ENCODE measurements around the gene MAP3K5.
"Not testable (repeated sequence)": the region's sequence is repeated elsewhere in the genome, so short reads cannot be mapped to it uniquely, and the experiment has no call there.

The MAP3K5 gene

GRCh38 chr6:136586295-136586694 is 206.0 kb downstream of the MAP3K5 start:
- Histone ChIP-seq H3K4me3 (ENCODE audit: control insufficient read depth in 1 of 7, extremely low read depth in 1 of 7, insufficient read depth in 4 of 7, low read depth in 2 of 7, low read length in 6 of 7) (no peak overlapping the region), H3K27ac (ENCODE audit: insufficient read depth in 1 of 2, low read depth in 1 of 2, low read length in 2 of 2, poor library complexity in 1 of 2, severe bottlenecking in 2 of 2) (no peak overlapping the region), H3K9me3 (ENCODE audit: control extremely low read depth in 1 of 5, control insufficient read depth in 4 of 5, insufficient read depth in 2 of 5, low read depth in 1 of 5, low read length in 4 of 5) (peaks cover 0 to 5% (median 0%) of the 10 kb centered on the region in 5 experiments), H3K27me3 (replicated peaks in 2 of 5; ENCODE audit: control insufficient read depth in 4 of 5, insufficient read depth in 5 of 5, low read length in 4 of 5) (no peaks in the 10 kb centered on the region), H3K36me3 (ENCODE audit: control insufficient read depth in 4 of 4, insufficient read depth in 4 of 4, low read length in 3 of 4) (peaks cover 14 to 55% (median 36%) of the 10 kb centered on the region in 4 experiments), H3K4me1 (ENCODE audit: control extremely low read depth in 1 of 4, control insufficient read depth in 4 of 4, insufficient read depth in 4 of 4, low read length in 3 of 4) (peaks cover 0 to 9% (median 2%) of the 10 kb centered on the region in 4 experiments)
- peak in 1 of 3 donors; percentile 39 for DNase-seq
- ChIA-PET CTCF (interaction anchor here (1.4 kb wide), 1 partner anchor 59 kb away, joined by 3 read pairs; no protein-coding TSS in a partner anchor), POLR2A (no interaction called here)
- 58% methylated on average over 3 of the region's 4 CpGs for WGBS (ENCODE audit: insufficient coverage)

GRCh38 chr6:136585523-136585922 is 206.8 kb downstream of the MAP3K5 start:
- CTCF ChIA-PET: interaction anchor here (0.9 to 2.2 kb wide), 2 partner anchors 20 to 21 kb away, joined by 3 to 8 read pairs; no protein-coding TSS in a partner anchor

GRCh38 chr6:136584290-136584689 is 208.0 kb downstream of the MAP3K5 start:
- ChIA-PET CTCF (interaction anchor here (0.6 to 2.2 kb wide), 7 partner anchors 7 to 208 kb away, joined by 3 to 8 read pairs (median 4); partner anchors contain the start of gene MAP3K5), POLR2A (interaction anchor here (0.8 kb wide), 1 partner anchor 17 kb away, joined by 3 read pairs; no protein-coding TSS in a partner anchor)
- DNase-seq; H3K9me3 ChIP-seq (ENCODE audit: control extremely low read depth in 1 of 5, control insufficient read depth in 4 of 5, insufficient read depth in 2 of 5, low read depth in 1 of 5, low read length in 4 of 5); H3K4me3 ChIP-seq (ENCODE audit: control insufficient read depth in 1 of 7, extremely low read depth in 1 of 7, insufficient read depth in 4 of 7, low read depth in 2 of 7, low read length in 6 of 7); H3K4me1 ChIP-seq (ENCODE audit: control extremely low read depth in 1 of 4, control insufficient read depth in 4 of 4, insufficient read depth in 4 of 4, low read length in 3 of 4); H3K27me3 ChIP-seq (replicated peaks in 2 of 5; ENCODE audit: control insufficient read depth in 4 of 5, insufficient read depth in 5 of 5, low read length in 4 of 5); H3K27ac ChIP-seq (ENCODE audit: insufficient read depth in 1 of 2, low read depth in 1 of 2, low read length in 2 of 2, poor library complexity in 1 of 2, severe bottlenecking in 2 of 2): not testable (repeated sequence)
- 91% methylated on average over 4 of the region's 5 CpGs for WGBS (ENCODE audit: insufficient coverage)
- peaks cover 15 to 56% (median 38%) of the 10 kb centered on the region in 4 experiments for H3K36me3 ChIP-seq (ENCODE audit: control insufficient read depth in 4 of 4, insufficient read depth in 4 of 4, low read length in 3 of 4)

More at GRCh38 chr6:136585523-136585922, 206.8 kb downstream of the MAP3K5 start:
- WGBS (ENCODE audit: insufficient coverage): 100% methylated on average over 2 of the region's 2 CpGs
- H3K4me3 ChIP-seq (ENCODE audit: control insufficient read depth in 1 of 7, extremely low read depth in 1 of 7, insufficient read depth in 4 of 7, low read depth in 2 of 7, low read length in 6 of 7); H3K27me3 ChIP-seq (replicated peaks in 2 of 5; ENCODE audit: control insufficient read depth in 4 of 5, insufficient read depth in 5 of 5, low read length in 4 of 5); H3K9me3 ChIP-seq (ENCODE audit: control extremely low read depth in 1 of 5, control insufficient read depth in 4 of 5, insufficient read depth in 2 of 5, low read depth in 1 of 5, low read length in 4 of 5); H3K27ac ChIP-seq (ENCODE audit: insufficient read depth in 1 of 2, low read depth in 1 of 2, low read length in 2 of 2, poor library complexity in 1 of 2, severe bottlenecking in 2 of 2); H3K4me1 ChIP-seq (ENCODE audit: control extremely low read depth in 1 of 4, control insufficient read depth in 4 of 4, insufficient read depth in 4 of 4, low read length in 3 of 4); DNase-seq; POLR2A ChIA-PET: not testable (repeated sequence)
- peaks cover 12 to 54% (median 36%) of the 10 kb centered on the region in 4 experiments for H3K36me3 ChIP-seq (ENCODE audit: control insufficient read depth in 4 of 4, insufficient read depth in 4 of 4, low read length in 3 of 4)

DNA sequence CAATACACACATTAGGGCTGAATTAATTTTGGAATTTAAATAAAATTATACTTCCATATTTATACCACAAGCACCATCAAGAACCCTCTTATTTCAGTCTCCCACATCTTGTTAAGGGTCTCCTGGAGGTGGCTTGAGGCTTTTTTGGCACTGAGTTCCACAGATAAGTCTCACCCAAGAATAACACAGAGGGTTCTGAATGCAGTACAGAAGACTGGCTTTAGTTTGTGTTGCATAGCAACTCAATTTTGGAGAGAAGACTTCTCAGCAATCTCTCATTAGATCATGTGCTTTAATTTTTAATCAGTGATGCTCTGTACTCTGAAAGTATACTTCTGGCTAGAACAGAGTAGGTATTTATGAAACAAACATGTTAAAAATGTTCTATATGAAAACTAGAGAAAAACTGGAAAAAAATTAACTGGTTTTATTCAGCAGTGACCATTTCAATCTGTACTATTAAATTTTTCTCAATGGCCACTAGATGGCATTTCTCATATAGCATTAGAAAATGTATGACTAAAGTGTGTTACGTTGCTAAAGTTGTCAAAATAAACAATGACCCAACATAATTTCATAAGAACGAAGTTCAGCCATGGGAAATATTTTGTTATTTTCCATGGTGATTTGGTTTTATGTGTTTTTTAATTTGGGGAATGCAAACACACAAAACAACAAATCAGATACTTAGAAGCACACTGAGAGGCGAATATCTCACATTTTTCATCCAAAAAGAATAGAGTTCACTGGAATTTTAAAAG is 209.4 kb downstream of the MAP3K5 start:
- Histone ChIP-seq H3K27me3 (replicated peaks in 2 of 5; ENCODE audit: control insufficient read depth in 4 of 5, insufficient read depth in 5 of 5, low read length in 4 of 5) (no peaks in the 10 kb centered on the region), H3K4me3 (ENCODE audit: control insufficient read depth in 1 of 7, extremely low read depth in 1 of 7, insufficient read depth in 4 of 7, low read depth in 2 of 7, low read length in 6 of 7) (no peak overlapping the region), H3K27ac (ENCODE audit: insufficient read depth in 1 of 2, low read depth in 1 of 2, low read length in 2 of 2, poor library complexity in 1 of 2, severe bottlenecking in 2 of 2) (peak overlapping the region; percentile 73 to 89), H3K4me1 (ENCODE audit: control extremely low read depth in 1 of 4, control insufficient read depth in 4 of 4, insufficient read depth in 4 of 4, low read length in 3 of 4) (peaks cover 0 to 9% (median 2%) of the 10 kb centered on the region in 4 experiments), H3K36me3 (ENCODE audit: control insufficient read depth in 4 of 4, insufficient read depth in 4 of 4, low read length in 3 of 4) (peaks cover 16 to 55% (median 36%) of the 10 kb centered on the region in 4 experiments), H3K9me3 (ENCODE audit: control extremely low read depth in 1 of 5, control insufficient read depth in 4 of 5, insufficient read depth in 2 of 5, low read depth in 1 of 5, low read length in 4 of 5) (no peaks in the 10 kb centered on the region)
- POLR2A ChIA-PET: no interaction called here
- no CpG with 5 or more reads among the region's 3 CpGs for WGBS (ENCODE audit: insufficient coverage)
- peak; percentile 73 to 92 (median 88) for DNase-seq
- CTCF ChIA-PET: interaction anchor here (1.5 to 2.1 kb wide), 3 partner anchors 49 to 209 kb away, joined by 3 to 6 read pairs (median 4); partner anchors contain the start of gene MAP3K5

DNA sequence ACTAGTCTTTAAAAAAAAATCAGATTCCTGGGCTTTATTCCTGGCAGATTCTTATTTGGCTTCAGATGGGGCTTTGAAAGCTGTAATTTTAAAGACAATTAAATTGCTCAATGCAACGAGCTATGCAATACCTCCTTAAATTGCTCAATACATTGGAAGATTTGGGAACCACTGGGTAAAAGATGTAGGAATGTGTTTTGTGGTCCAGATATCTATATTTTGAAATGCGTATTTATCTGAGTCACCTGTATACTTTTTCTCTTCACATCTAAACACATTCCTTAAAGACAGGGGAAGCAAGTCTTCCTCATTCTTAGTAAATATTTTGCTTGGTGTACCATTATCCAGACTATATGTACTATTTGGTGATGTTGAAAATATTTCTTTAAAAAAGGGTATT is 212.5 kb downstream of the MAP3K5 start:
- DNase-seq: no peak
- H3K27me3 ChIP-seq (replicated peaks in 2 of 5; ENCODE audit: control insufficient read depth in 4 of 5, insufficient read depth in 5 of 5, low read length in 4 of 5): no peaks in the 10 kb centered on the region
- ChIA-PET POLR2A (no interaction called here), CTCF (interaction anchor here (2.0 to 2.4 kb wide), 3 partner anchors 10 to 64 kb away, joined by 5 to 11 read pairs (median 7); no protein-coding TSS in a partner anchor)
- H3K4me1 ChIP-seq (ENCODE audit: control extremely low read depth in 1 of 4, control insufficient read depth in 4 of 4, insufficient read depth in 4 of 4, low read length in 3 of 4): peaks cover 0 to 5% (median 2%) of the 10 kb centered on the region in 4 experiments
- no peak overlapping the region for H3K27ac ChIP-seq (ENCODE audit: insufficient read depth in 1 of 2, low read depth in 1 of 2, low read length in 2 of 2, poor library complexity in 1 of 2, severe bottlenecking in 2 of 2)
- no peaks in the 10 kb centered on the region for H3K9me3 ChIP-seq (ENCODE audit: control extremely low read depth in 1 of 5, control insufficient read depth in 4 of 5, insufficient read depth in 2 of 5, low read depth in 1 of 5, low read length in 4 of 5)
- H3K36me3 ChIP-seq (ENCODE audit: control insufficient read depth in 4 of 4, insufficient read depth in 4 of 4, low read length in 3 of 4): peaks cover 14 to 71% (median 36%) of the 10 kb centered on the region in 4 experiments
- H3K4me3 ChIP-seq (ENCODE audit: control insufficient read depth in 1 of 7, extremely low read depth in 1 of 7, insufficient read depth in 4 of 7, low read depth in 2 of 7, low read length in 6 of 7): no peak overlapping the region
- 100% methylated on average over 1 of the region's 2 CpGs for WGBS (ENCODE audit: insufficient coverage)

- WGBS (ENCODE audit: insufficient coverage): 100% methylated on average over 1 of the region's 6 CpGs
- no peak overlapping the region for H3K27ac ChIP-seq (ENCODE audit: insufficient read depth in 1 of 2, low read depth in 1 of 2, low read length in 2 of 2, poor library complexity in 1 of 2, severe bottlenecking in 2 of 2)
- ChIA-PET CTCF (no interaction called here), POLR2A (no interaction called here)
- H3K27me3 ChIP-seq (replicated peaks in 2 of 5; ENCODE audit: control insufficient read depth in 4 of 5, insufficient read depth in 5 of 5, low read length in 4 of 5): no peaks in the 10 kb centered on the region
- no peak overlapping the region for H3K4me3 ChIP-seq (ENCODE audit: control insufficient read depth in 1 of 7, extremely low read depth in 1 of 7, insufficient read depth in 4 of 7, low read depth in 2 of 7, low read length in 6 of 7)
- H3K36me3 ChIP-seq (ENCODE audit: control insufficient read depth in 4 of 4, insufficient read depth in 4 of 4, low read length in 3 of 4): peaks cover 23 to 78% (median 36%) of the 10 kb centered on the region in 4 experiments
- DNase-seq: no peak
- H3K4me1 ChIP-seq (ENCODE audit: control extremely low read depth in 1 of 4, control insufficient read depth in 4 of 4, insufficient read depth in 4 of 4, low read length in 3 of 4): no peaks in the 10 kb centered on the region
- H3K9me3 ChIP-seq (ENCODE audit: control extremely low read depth in 1 of 5, control insufficient read depth in 4 of 5, insufficient read depth in 2 of 5, low read depth in 1 of 5, low read length in 4 of 5): peaks cover 0 to 7% (median 1%) of the 10 kb centered on the region in 5 experiments
Observed at GRCh38 chr6:136576821-136577220, 215.5 kb downstream of the MAP3K5 start.

DNA sequence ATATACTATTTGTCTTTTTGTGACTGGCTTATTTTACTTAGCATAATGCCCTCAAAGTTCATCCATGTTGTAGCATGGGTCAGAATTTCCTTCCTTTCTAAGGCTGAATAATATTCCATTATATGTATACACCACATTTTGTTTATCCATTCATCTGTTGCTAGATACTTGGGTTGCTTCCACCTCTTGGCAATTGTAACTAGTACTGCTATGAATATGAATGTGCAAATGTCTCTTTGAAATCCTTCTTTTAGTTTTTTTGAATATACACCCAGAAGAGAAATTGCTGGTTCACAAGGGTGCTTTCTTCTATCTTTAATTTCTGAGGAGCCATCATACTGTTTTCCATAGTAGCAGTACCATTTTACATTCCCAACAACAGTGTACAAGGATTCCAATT is 220.8 kb downstream of the MAP3K5 start:
- ChIA-PET POLR2A (no interaction called here), CTCF (no interaction called here)
- no peak overlapping the region for H3K27ac ChIP-seq (ENCODE audit: insufficient read depth in 1 of 2, low read depth in 1 of 2, low read length in 2 of 2, poor library complexity in 1 of 2, severe bottlenecking in 2 of 2)
- H3K36me3 ChIP-seq (ENCODE audit: control insufficient read depth in 4 of 4, insufficient read depth in 4 of 4, low read length in 3 of 4): peaks cover 14 to 41% (median 22%) of the 10 kb centered on the region in 4 experiments
- H3K4me1 ChIP-seq (ENCODE audit: control extremely low read depth in 1 of 4, control insufficient read depth in 4 of 4, insufficient read depth in 4 of 4, low read length in 3 of 4): peaks cover 11 to 27% (median 17%) of the 10 kb centered on the region in 4 experiments
- peaks cover 6 to 20% (median 9%) of the 10 kb centered on the region in 5 experiments for H3K9me3 ChIP-seq (ENCODE audit: control extremely low read depth in 1 of 5, control insufficient read depth in 4 of 5, insufficient read depth in 2 of 5, low read depth in 1 of 5, low read length in 4 of 5)
- no peak for DNase-seq
- H3K4me3 ChIP-seq (ENCODE audit: control insufficient read depth in 1 of 7, extremely low read depth in 1 of 7, insufficient read depth in 4 of 7, low read depth in 2 of 7, low read length in 6 of 7): no peak overlapping the region
- no peaks in the 10 kb centered on the region for H3K27me3 ChIP-seq (replicated peaks in 2 of 5; ENCODE audit: control insufficient read depth in 4 of 5, insufficient read depth in 5 of 5, low read length in 4 of 5)
